HepG2 (cell line): ENCODE data around the gene RPS6KC1. TPM values are rescaled to one million over a fixed set of nuclear protein-coding genes. Genes with fewer than 3 reads are reported as not detected.

Source experiments
- ATAC-seq: fragments of 200-7000 bp; cut with Tn5 transposase; 3 replicates; pipeline ENCODE4 v1.9.1; 2020; ENCODE audit warnings: mild to moderate bottlenecking, moderate library complexity
- BruUV-seq: library from RNA; stranded (reverse); fragments of 400-500 nt; replicated peaks from 2 replicates; lab custom pipeline; 2021; lab: Mats Ljungman, UMichigan
- CTCF ChIA-PET: fragments of 300-600 bp; formaldehyde crosslinking; extraction: SDS; loops from one replicate; lab custom pipeline; 2021; ENCODE audit warnings: low total read pairs, inconsistent platforms, low intra/inter-chr PET ratio; lab: Yijun Ruan, JAX
- POLR2A ChIA-PET: fragments of 350-600 bp; sonication (Branson Sonifier 250); formaldehyde crosslinking; loops from one replicate; lab custom pipeline; 2020; ENCODE audit warnings: antibody characterized with exemption, inconsistent platforms; lab: Yijun Ruan, JAX
- DNase-seq: peaks from one replicate; pipeline ENCODE4 v3.0.0-alpha.2; 2015; ENCODE audit warnings: low spot score
- FAIRE-seq: peaks from 3 replicates; lab custom pipeline; 2011; peaks lifted over from hg19 to GRCh38; lab: Jason Lieb, UNC
- H2AFZ ChIP-seq: one replicate; pipeline ENCODE4 v1.6.1; 2011; ENCODE audit warnings: low read length, inconsistent platforms
- H3K27ac ChIP-seq: fragments of 300-600 bp; 3 replicates; pipeline ENCODE4 v1.8.0; 2011; ENCODE audit warnings: mixed run types, mild to moderate bottlenecking, mixed read lengths, low read length, inconsistent platforms; ENCODE audit not compliant: insufficient read depth; ENCODE audit errors: extremely low read length
- H3K27me3 ChIP-seq, 2 experiments: fragments of 200-600 bp in 1 of 2; 2 replicates in 1 of 2; 3 replicates in 1 of 2; pipeline versions ENCODE4 v1.6.0 to v1.8.0; 2011; ENCODE audit warnings: low read length in 2 of 2, mild to moderate bottlenecking in 2 of 2, moderate library complexity in 2 of 2, inconsistent platforms in 1 of 2; ENCODE audit not compliant: insufficient read depth in 2 of 2, control insufficient read depth in 1 of 2
- H3K36me3 ChIP-seq, 2 experiments: fragments of 200-600 bp in 1 of 2; replicated peaks in 1 of 2; 2 replicates in 1 of 2; 3 replicates in 1 of 2; pipeline versions ENCODE4 v1.5.1 to v1.8.0; 2011; ENCODE audit warnings: low read length in 2 of 2, inconsistent platforms in 1 of 2; ENCODE audit not compliant: insufficient read depth in 2 of 2, control insufficient read depth in 1 of 2
- H3K4me1 ChIP-seq: 2 replicates; pipeline ENCODE4 v1.5.1; 2012; ENCODE audit warnings: low read length, inconsistent platforms; ENCODE audit not compliant: insufficient read depth
- H3K4me2 ChIP-seq: 2 replicates; pipeline ENCODE4 v1.6.0; 2011; ENCODE audit warnings: low read depth, low read length, inconsistent platforms
- H3K4me3 ChIP-seq, 3 experiments: fragments of 200-600 bp in 1 of 3; sonication (generic), shearing (Covaris generic) in 1 of 3; replicated peaks in 1 of 3; 2 replicates each; pipeline ENCODE4 v1.5.1; 2011 to 2016; ENCODE audit warnings: low read length in 3 of 3, inconsistent platforms in 2 of 3, low read depth in 2 of 3, mild to moderate bottlenecking in 2 of 3, control low read depth in 1 of 3, mixed read lengths in 1 of 3; ENCODE audit not compliant: insufficient read depth in 1 of 3
- H3K79me2 ChIP-seq: one replicate; pipeline ENCODE4 v1.6.1; 2011; ENCODE audit warnings: low read length, inconsistent platforms; ENCODE audit not compliant: insufficient read depth
- H3K9ac ChIP-seq: 2 replicates; pipeline ENCODE4 v1.6.0; 2011; ENCODE audit warnings: mild to moderate bottlenecking, low read depth, low read length, inconsistent platforms; ENCODE audit not compliant: insufficient read depth
- H3K9me3 ChIP-seq: 2 replicates; pipeline ENCODE4 v1.5.1; 2012; ENCODE audit warnings: mild to moderate bottlenecking, low read length
- H4K20me1 ChIP-seq: 2 replicates; pipeline ENCODE4 v1.6.0; 2011; ENCODE audit warnings: inconsistent platforms, mild to moderate bottlenecking, low read length, moderate library complexity; ENCODE audit not compliant: insufficient read depth
- ARID4A ChIP-seq: sonication (generic); formaldehyde crosslinking; IDR thresholded peaks from 2 replicates; pipeline ENCODE4 v1.5.0; 2020; ENCODE audit warnings: mild to moderate bottlenecking, missing genetic modification reagents, borderline replicate concordance
- CAMTA2 ChIP-seq: sonication (generic); formaldehyde crosslinking; IDR thresholded peaks from 2 replicates; pipeline ENCODE4 v1.4.0; 2020; ENCODE audit warnings: mild to moderate bottlenecking, missing genetic modification reagents, borderline replicate concordance
- HMGA1 ChIP-seq: sonication (generic); formaldehyde crosslinking; conservative IDR thresholded peaks from 2 replicates; pipeline ENCODE4 v1.4.0; 2020; ENCODE audit warnings: missing genetic modification reagents
- MLX ChIP-seq: IDR thresholded peaks from 2 replicates; pipeline ENCODE4 v1.6.1; 2016
- PLSCR1 ChIP-seq: sonication (generic); formaldehyde crosslinking; IDR thresholded peaks from 2 replicates; pipeline ENCODE4 v1.5.0; 2020; ENCODE audit warnings: missing genetic modification reagents, mild to moderate bottlenecking, borderline replicate concordance
- RFX1 ChIP-seq: fragments of 450-650 bp; IDR thresholded peaks from 2 replicates; pipeline ENCODE4 v1.6.1; 2017
- SNAPC2 ChIP-seq: sonication (generic); formaldehyde crosslinking; IDR thresholded peaks from 2 replicates; pipeline ENCODE4 v1.8.1; 2022; ENCODE audit warnings: mild to moderate bottlenecking, missing genetic modification reagents
- WGBS: methylation state at CpG from one replicate; pipeline ENCODE4 v1.1.6; 2017; ENCODE audit warnings: low lambda C conversion rate; 5-methylcytosine and 5-hydroxymethylcytosine counted together
- in situ Hi-C: cut with HindIII; loops from 2 replicates; pipeline ENCODE4 v1.10.0; 2017; ENCODE audit warnings: low pct_unique_long_range_greater_than_20kb; ENCODE audit not compliant: extremely low pct_ligation_motif_present
- intact Hi-C: fragments of 100-400 bp; cut with micrococcal nuclease; formaldehyde crosslinking; loops from one replicate; pipeline ENCODE4 v1.10.0; 2022; ENCODE audit not compliant: unreplicated experiment
- polyA plus RNA-seq, 8 experiments: library from polyadenylated mRNA; depleted of rRNA in 3 of 8; stranded (reverse) in 7 of 8; unstranded in 1 of 8; fragments of >200 nt; fragmentation: Illumina TruSeq in 4 of 8; extraction: Trizol in 4 of 8; gene quantifications; 2 replicates each; pipeline versions ENCODE4 v1.2.1 to v1.2.3, GENCODE V29; 2011 to 2016; ENCODE audit warnings: low read depth in 4 of 8, missing spikeins in 1 of 8, mixed read lengths in 1 of 8; ENCODE audit not compliant: insufficient read depth in 1 of 8
- total RNA-seq, 5 experiments: library from RNA; depleted of rRNA; stranded (reverse); fragments of >200 nt; fragmentation: Illumina TruSeq; extraction: Trizol; gene quantifications; 2 replicates each; pipeline ENCODE4 v1.2.3, GENCODE V29; 2016; ENCODE audit warnings: low read depth in 1 of 5
- TF ChIP-seq, protein P1 (sequence below): sonication (generic); formaldehyde crosslinking; IDR thresholded peaks from 2 replicates; pipeline ENCODE4 v1.4.0; 2020; ENCODE audit warnings: missing genetic modification reagents

RPS6KC1 gene
- total and polyA plus RNA-seq, 2 of the 13 experiments (the other 11 are each of a cell fraction or from before 2014, with no cell fraction given) = 11.0 to 25.2 TPM

DNA sequence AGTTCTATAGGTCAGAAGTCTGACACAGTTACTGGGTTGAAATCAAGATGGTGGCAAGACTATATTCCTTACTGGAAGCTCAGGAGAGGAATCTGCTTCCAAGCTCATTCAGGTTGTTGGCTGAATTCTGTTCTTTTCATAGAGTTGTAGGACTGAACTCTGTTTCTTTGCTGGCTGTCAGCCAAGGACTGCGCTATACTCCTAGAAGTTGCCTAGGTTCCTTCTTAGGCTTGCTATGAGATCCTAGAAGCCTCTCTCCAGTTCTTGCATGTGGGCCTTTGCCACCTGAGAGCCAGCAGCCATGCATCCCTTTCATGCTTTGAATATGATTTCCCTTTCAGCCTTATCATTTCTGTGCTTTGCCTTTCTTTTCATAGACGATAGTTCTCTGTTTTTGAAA lies 176.4 kb downstream of the RPS6KC1 start:
- WGBS = 100% methylated on average over 2 of the region's 2 CpGs
- no peak for ATAC-seq
- Histone ChIP-seq H3K27ac (no peak overlapping the region), H3K4me1 (peaks cover 14% of the 10 kb centered on the region), H3K4me3 (no peak overlapping the region)
- POLR2A ChIA-PET = no interaction called here
- no peak for TF ChIP-seq PLSCR1 (CRISPR knock-in tag)
- TF ChIP-seq RFX1 = no peak
- TF ChIP-seq, all 625 proteins: peak for 0
- Histone ChIP-seq H3K4me2 (no peak overlapping the region), H2AFZ (no peak overlapping the region), H3K36me3 (peaks cover 2 to 4% of the 10 kb centered on the region in 2 experiments; a peak in 1 of 5 replicates), H3K27me3 (no peaks in the 10 kb centered on the region), H3K9ac (no peak overlapping the region), H3K9me3 (no peaks in the 10 kb centered on the region), H3K79me2 (no peaks in the 10 kb centered on the region), H4K20me1 (no peaks in the 10 kb centered on the region)
- DNase-seq (no peak), FAIRE-seq (no peak)
- no TSS peak for BruUV-seq
- intact Hi-C loops (no loop called here), in situ Hi-C loops (loop anchor here (25.0 kb wide), 1 partner anchor 760 kb away; the partner anchor contains the start of gene PROX1)
- CTCF ChIA-PET = no interaction called here

DNA sequence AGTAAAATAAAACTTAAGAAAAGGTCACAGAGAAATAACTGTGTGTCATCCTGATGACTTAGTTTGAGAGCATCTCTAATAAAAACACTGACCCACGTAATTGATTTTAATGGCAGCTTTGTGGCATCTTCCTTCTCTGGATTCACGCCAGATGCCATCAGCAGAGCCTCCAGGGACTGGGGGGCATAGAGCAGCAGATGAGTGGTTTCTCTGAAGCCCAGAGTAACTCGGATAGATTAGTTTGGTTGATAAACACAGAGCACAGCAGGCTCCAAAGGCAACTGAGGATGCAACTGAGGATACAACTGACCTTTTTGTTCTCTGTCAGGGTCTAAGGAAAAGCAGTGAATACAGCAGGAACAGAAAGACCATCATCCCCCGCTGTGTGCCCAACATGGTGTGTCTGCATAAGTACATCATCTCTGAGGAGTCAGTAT lies 180.8 kb downstream of the RPS6KC1 start:
- ChIA-PET CTCF (no interaction called here), POLR2A (no interaction called here)
- H3K4me2 ChIP-seq = no peak overlapping the region
- TF ChIP-seq, protein P1, sequence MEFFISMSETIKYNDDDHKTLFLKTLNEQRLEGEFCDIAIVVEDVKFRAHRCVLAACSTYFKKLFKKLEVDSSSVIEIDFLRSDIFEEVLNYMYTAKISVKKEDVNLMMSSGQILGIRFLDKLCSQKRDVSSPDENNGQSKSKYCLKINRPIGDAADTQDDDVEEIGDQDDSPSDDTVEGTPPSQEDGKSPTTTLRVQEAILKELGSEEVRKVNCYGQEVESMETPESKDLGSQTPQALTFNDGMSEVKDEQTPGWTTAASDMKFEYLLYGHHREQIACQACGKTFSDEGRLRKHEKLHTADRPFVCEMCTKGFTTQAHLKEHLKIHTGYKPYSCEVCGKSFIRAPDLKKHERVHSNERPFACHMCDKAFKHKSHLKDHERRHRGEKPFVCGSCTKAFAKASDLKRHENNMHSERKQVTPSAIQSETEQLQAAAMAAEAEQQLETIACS (CRISPR knock-in tag) = no peak
- TF ChIP-seq ARID4A (CRISPR knock-in tag) (no peak), CAMTA2 (CRISPR knock-in tag) (no peak), SNAPC2 (CRISPR knock-in tag) (no peak), MLX (CRISPR knock-in tag) (no peak), HMGA1 (CRISPR knock-in tag) (no peak)
- no peak for ATAC-seq
- in situ Hi-C loops (loop anchor here (25.0 kb wide), 1 partner anchor 755 kb away; the partner anchor contains the start of gene PROX1), intact Hi-C loops (no loop called here)
- H3K36me3 ChIP-seq = peaks cover 3 to 14% of the 10 kb centered on the region in 2 experiments; a peak in 4 of 5 replicates
- no peak overlapping the region for H3K27ac ChIP-seq
- H3K9ac ChIP-seq = no peak overlapping the region
- H3K4me1 ChIP-seq = peaks cover 14% of the 10 kb centered on the region
- BruUV-seq = no TSS peak
- H3K27me3 ChIP-seq = no peaks in the 10 kb centered on the region
- no peak overlapping the region for H2AFZ ChIP-seq
- no peaks in the 10 kb centered on the region for H3K9me3 ChIP-seq
- WGBS = 93% methylated on average over 4 of the region's 4 CpGs
- FAIRE-seq = no peak
- no peaks in the 10 kb centered on the region for H3K79me2 ChIP-seq
- H3K4me3 ChIP-seq = no peak overlapping the region
- DNase-seq = no peak
- no peaks in the 10 kb centered on the region for H4K20me1 ChIP-seq
